NCI-H526 (cell line): Measurements from ENCODE around the gene CBFA2T2.
"Not testable (repeated sequence)": the region's sequence is repeated elsewhere in the genome, so short reads cannot be mapped to it uniquely, and the experiment has no call there.

ENCODE experiments used
- DNase-seq, 2 experiments: peaks; one replicate each; lab custom pipeline; 2025; lab: John Stamatoyannopoulos, UW

Gene CBFA2T2

DNA sequence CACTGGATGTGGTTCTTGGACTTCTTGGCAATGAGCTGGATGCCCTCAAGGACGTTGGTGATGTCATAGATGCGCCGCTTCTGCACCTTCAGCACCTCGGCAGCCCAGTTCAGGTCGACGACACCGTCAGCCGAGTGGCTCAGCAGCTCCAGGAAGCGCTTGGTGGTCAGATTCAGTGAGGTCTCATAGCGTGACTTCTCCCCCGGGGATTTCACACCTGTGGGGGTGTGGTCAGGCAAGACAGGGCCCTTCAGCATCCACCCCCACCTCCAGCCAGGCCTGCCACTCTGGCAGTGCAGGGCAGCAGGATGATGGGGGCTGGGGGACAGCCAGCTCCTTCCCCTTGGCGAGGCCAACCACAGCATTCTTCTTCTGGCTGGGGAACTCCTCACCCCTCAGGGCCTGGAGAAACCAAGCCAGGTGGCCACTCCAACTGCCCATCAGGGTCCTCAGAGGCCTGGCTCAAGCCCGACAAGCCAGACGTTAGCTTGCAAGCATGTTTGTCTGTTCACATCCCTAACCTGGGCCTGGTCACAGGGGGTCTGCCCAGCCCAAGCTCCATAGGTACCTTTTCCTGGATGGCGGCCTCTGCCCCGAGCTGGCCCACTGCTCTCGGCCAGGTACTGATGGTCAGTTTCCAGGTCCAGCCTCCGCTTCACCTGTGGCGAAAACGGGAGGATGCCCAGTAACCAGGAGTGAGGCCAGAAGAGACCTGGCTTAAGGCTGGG, 190.0 kb downstream of the CBFA2T2 start:
- DNase-seq: no peak

DNA sequence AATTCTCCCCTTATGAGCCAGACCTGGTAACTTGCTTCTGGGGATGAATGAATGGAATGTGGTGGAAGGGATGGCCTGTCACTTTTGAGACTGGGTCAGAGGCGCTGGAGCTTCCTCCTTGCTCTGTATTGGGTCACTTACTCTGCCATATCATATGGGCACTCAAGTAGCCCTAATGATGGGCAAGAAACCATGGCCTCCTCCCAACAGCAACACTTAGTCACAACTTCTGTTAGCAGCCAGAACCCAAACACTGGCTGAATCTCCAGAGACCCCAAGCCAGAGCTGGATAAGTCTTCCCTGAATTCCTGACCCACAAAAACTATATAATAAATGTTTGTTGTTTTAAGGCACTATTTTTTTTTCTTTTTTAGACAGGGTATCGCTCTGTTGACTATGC, 190.8 kb downstream of the CBFA2T2 start:
- no peak for DNase-seq

DNA sequence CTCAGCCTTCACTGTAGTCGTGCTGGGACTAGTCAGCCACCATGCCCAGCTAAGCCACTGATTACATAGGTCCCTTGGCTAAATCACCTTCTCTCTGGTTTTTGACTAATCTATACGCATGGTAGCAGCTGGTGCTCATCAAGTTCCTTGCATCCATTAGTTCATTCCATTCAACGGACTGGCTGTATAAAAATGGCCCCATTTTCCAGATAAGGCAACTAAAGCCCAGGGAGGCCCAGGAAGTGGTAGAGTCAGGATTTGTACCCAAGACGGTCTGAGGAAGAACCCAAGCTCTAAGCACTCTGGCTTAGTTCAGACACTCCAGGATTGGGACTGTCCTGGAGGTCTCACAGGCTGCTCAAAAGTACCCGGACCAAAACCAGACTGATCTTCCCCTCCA, 191.4 kb downstream of the CBFA2T2 start:
- no peak for DNase-seq

DNA sequence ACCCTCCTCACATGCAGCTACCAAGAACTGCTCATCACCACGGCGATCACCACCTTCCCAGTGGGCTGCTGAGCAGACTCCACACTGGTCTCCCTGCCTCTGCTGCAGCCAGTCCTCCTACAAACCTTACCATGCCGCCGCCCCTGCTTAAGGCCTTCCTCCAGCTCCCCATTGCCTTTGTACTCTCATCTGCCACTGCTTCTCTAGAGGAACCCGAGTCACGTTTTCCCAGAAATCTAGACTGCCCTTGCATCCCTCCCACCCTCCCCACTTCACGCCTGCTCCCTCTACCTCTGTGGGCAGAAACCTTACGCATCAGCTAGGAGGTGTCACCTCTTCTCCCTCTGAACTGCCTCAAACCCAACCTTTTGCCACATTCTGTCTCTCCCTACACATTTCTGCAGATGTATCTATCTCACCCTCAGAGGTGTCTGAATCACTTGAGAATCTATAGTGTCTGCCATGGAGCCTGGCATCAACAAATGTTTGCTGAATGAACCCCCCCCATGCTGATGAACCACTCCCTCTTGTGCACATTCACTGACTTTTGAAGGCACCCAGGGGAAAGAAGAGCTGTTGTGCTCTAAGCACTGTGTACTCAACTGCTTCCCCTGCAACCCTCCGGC, 191.9 kb downstream of the CBFA2T2 start:
- no peak for DNase-seq

DNA sequence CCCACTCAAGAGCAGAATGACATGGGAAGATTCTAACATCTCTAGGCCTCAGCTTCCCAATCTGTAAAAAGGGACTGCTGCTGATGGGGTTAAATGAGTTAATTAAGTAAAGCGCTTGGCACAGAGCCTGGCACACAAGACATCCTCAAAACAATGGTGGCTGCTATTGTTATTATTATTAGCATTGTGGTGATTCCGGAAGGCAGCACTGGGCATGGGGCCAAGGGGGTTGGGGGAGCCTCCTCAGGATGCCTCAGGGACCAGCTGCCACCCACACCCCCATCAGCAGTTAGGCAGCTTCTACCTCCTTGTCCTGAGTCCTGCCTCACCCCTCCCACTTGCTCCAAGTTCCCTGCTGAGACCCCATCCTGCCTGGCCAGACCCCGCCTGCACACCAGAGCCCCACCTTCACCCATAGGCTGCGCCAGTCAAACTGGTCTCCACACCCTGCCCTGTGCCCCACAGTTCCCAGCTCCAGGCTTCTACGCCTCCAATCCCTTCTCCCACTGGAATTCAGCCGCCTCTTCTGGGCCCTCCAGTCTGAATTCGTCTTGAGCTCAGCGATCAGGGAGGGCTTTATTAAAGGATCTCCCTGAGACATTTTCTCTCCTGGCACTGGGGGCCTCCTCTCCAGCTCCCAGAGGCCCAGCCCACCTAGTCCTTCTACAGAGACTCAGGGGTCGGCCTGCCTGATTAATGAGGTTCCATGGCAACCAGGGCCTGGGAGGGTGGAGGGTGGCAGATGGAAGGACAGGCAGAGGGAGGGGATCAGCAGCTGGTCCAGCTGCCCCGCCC, 194.8 kb downstream of the CBFA2T2 start:
- DNase-seq: peak in 1 of 2 experiments; percentile 65

DNA sequence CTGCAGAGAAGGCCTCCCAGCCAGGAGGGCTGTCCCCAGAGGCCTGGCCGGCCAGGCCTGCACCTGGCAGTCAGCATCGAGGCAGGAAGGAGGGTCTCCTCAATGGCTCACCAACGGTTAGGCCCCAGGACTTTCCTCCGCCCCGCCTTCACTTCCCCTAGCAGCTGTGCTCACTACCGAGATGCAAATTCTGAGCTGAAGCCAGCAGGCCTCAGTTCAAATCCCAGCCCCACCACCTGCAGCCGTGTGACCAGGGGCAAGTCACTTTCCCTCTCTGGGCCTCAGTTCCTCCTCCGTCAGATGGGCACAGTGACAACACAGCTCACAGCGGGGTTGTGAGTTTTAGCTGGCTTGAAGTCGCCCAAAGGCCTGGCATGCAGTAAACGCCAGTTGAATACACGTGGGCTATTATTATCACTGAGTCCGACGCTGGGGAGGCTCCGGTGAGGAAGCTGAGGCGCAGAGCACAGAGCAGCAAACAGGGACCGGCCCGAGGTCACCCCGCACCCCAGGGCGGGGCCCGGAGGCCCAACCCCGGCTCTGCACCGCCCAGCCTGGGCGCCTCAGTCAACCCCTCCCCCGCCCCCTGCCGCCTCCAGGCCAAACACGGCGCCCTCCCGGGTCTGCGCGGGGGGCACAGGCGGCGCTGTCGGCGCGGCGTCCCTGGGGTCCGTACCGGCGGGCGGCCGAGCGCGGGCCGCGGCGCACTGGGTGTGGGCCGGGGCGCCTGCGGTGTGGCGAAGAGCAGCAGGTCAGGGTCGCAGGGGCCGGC, 195.6 kb downstream of the CBFA2T2 start:
- DNase-seq: peak; percentile 80 to 94

DNA sequence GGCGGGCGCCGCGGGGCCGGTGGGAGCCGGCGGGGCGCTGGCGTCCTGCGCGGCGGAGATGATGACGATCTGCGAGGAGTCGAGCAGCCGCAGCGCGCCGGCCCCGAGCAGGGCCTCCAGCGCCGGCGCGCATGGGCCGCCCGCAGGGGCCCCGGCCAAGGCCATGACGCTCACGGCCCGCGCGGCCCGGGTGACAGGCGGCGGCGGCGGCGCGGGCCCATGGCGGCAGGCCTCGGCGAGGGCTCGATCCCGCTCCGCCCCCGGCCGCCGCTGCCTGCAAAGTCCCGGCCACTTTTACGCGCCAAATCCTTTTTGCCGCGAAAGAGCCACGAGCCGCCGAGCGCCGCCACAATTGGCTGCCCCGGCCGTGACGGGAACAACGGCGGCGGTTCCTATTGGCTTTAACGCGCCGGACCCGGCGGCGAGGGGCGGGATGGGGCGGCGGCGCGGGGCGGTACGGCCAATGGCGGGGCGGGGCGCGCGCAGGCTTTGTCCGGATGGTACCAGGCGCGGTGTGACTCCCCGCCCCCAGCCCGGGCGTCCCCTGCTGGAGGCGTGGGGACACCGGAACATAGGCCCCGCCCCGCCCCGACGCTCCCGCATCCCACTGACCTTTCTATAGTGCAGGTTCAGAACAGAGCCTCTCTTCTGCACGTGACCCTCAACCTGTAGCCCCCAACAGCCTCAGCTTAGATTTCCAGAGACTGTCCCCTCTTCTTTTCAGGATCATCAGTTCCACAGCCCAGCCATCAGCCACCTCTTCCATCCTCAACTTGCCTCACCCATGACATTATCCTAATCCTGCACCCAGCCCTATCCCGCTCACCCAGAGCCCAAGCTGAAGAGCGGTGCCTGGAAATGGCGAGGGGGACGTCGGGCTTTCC, 196.4 kb downstream of the CBFA2T2 start, which contains the start of gene E2F1:
TSS of gene E2F1 (minus strand) at position 286 of the 884 bp plus-strand sequence. CDS start at position 165, 121 bp downstream.
- DNase-seq: peak; percentile 88 to 99

DNA sequence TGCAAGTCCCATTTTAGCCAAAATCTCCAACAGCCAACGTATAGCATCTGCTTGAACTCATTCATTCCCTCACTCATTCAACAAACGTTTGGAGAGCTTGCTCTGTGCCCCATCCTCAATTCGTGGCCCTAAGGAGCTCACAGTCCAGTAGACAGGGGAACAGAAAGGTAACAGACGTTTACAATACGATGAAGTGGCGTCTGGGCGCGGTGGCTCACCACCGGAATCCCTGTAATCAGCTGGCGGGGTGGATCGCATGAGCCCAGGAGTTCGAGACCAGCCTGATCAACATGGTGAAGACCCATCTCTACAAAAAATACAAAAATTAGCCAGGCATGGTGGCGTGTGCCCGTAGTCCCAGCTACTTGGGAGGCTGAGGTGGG, 197.1 kb downstream of the CBFA2T2 start:
- DNase-seq: no peak

DNA sequence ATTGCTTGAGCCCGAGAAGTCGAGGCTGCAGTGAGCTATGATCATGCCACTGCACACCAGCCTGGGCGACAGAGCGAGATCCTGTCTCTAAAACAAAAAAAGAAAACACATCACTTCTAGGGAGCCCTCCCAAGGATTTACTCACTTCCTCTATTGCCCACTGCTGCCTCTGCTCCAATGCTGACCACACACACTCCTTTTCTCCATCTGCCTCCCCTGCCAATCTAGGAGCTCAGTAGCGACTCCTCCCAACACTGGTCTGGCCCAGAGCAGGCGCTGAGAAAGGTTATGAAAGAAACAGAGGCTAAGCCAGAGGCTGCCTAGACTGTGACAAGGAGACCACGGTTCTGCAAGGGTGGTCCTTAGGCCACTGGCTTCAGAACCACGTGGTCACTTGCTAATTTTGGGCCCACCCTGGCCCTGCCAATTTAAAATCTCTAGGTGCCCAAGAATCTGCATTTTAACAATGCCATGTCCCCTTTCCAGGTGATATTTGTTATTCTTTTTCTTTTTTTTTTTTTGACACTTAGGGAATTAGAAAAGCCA, 197.5 kb downstream of the CBFA2T2 start:
- no peak for DNase-seq

DNA sequence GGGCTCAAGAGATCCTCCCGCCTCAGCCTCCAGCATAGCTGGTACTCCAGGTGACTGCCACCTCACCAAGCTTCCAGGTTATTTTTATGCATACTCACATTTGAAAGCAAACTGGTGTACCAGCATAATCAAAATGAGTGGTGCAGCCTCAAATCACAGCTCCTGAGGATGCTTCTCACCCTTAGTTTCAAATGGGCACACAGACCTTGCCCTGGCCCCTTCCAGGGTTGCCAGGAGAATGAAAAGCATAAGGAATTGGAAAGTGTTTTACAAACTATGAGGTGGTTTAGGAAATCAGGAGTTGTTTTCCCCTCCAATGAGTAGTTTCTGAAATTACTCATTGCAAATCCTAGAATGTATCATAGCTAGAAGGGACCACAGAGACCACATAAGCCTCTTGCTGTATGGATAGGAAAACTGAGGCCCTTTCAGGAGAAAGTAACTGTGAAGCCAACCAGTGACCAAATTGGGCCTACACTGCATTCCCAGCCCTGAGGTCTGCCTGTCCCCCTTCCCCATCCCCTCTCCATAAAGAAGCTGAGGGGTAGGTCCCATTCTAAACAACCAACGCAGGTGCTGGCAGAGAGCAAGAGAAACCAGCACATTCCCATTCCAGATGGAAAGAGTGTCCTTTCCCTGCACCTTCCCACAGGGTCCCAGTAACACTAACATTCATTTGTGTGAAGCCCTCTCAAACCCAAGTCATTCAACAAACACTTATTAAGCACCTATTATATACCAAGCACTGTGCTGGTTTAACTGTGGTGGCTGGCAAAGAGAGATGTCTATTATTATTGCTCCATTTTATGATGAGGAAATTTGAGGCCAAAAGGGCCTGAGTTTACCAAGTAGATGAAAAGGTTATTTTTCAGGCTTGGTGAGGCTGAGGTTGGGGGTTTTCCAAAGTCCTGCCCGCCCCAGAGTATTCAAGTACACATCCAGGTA, 198.4 kb downstream of the CBFA2T2 start:
- no peak for DNase-seq

DNA sequence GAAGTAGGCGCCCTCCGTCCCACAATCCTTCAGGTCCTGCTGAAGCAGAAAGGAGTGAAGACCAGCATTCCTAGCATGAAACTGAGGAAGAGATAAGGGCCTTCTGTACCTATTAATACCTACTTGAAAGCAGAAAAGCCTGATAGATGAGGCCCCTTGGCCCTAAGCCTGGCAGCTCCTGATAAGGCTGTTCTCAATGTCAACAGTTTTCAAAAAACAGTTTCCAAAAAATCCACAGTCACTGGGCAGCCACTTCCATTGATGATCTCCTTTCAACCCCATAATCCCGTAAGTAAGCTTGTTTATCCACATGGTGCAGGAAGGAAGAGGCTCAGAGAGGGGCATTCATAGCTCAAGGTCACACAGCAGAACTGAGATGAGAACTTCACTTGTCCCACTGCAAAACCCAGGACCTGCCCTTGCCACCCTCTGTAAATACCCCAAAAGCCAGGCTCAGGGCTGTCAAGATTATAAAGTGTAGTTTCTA, 199.1 kb downstream of the CBFA2T2 start:
- DNase-seq: no peak

DNA sequence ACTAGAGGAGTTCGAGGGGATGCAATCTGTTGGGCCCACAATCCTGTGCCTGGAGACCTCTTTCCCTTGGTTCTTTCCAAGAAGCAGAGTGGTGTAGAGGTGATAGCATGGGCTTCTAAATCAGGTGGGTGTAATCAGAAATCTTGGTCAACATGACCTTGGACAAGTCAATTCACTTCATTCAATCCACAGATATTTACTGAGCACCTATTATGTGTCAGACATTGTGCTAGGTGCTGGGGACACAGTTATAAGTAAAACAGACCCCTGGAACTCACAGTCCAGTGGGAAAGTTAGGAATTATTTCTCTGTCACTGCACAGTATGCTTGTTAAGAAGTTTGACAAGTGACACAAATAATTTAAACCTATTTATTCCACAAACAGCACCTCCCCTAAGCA, 199.6 kb downstream of the CBFA2T2 start:
- DNase-seq: no peak

DNA sequence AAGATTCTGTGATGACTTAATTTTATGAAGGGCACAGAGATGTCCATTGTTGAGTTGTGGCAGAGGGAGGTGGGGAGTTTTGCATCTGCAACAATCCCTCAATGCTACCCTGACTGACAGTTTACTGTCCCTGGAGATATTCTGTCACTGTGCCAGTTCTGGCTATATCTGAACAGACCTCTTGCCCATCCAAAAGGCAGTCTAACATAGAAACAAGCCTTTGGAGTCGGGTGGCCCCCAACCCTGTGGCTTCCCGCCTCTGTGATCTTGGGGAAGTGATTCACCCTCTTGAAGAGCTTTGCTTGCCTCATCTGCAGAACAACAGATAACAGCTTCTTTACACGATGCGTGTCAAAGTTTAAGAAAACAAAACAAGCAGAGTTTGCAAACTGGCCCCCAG, 200.1 kb downstream of the CBFA2T2 start:
- DNase-seq: no peak

DNA sequence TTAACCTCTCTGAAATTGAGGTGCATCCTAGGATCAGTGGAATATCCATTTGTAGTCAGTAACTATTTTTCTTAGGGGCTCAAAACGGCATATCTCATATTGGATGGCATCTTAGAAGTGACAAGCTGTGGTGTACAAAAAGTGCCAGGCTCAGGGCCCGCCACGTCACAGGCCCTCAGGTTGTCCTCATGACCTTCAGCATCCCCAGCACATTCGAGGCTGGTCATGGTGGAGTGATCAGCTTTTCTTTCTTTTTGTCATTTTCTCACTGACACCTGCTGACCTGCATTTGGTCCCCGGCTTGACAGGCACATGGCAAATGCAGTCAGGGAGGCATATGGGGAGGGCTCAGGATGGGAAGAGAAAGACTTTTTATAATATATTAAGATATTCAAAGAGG, 203.4 kb downstream of the CBFA2T2 start:
- DNase-seq: no peak

DNA sequence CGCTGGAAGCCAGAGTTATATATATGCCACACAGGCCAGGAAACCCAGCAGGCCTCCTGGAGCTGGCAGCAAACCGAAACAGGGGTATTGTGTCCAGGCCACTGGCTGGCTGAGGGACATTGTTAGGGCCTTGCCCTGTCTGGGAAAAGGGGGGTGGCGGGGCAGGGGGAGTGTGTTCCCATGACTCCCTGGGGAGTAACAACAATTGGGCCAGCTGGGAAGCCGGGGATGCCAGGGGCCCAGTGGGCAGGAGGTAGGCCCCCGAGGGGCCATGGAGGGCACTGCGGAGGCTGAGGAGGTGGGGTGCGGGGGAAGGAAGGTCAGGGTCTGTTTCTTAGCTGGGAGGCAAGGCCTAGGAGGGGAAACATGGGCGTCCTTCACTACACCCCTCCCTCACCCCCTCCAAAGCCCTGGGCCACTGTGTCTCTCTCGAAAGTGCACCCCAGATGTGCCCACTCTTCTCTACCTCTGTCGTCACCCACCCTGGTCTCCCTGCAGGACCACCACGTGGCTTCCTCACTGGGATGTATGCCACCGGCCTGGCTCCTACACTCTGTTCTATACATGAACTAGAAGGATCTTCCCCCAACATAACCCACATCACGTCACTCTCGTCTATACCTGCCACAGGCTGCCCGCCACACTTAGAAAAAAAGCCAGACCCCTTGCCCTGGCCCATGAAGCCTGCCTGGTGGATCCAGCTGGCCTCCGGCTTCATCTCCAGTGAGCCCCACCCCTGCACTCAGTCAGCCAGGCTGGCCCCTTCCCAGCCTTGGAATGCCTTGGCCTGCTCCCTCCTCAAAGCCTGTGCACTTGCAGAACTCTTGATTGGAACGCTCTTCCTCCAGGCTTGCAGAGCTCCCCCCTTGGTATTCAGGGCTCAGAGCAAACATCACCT, 204.1 kb downstream of the CBFA2T2 start:
- no peak for DNase-seq

DNA sequence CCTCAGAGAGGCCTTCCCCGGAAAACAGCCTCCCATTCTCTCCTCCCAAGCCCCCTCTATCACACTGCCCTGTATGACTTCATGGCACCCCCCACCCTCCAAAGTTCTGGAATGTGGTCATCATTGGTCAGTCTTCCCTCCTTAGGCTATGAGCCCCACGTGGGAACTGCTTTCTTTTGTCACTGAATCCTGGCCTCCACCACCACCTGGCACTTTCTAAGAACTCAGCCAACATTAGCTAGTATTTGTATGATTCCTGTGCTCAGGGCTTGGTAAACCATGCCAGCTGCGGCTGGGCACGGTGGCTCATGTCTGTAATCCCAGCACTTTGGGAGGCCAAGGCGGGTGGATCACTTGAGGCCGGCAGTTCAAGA, 204.7 kb downstream of the CBFA2T2 start:
- DNase-seq: no peak

DNA sequence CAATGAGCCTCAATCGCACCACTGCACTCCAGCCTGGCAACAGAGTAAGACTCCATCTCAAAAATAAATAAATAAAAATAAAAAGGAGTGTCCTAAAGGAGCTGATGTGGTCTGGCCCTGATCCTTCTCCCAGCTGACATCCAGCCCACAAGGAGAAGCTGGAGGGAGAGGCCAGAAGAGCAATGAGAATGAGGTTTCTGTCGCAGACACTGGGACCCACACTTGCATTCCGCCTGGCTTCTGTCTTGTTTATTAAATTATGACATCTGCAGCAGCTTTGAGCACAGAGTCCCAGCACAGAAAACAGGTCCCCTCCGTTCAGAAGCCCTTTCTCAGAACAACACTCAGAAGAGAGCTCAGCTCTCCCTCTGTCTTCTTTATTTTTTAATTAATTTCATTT, 206.6 kb downstream of the CBFA2T2 start:
- DNase-seq: no peak

DNA sequence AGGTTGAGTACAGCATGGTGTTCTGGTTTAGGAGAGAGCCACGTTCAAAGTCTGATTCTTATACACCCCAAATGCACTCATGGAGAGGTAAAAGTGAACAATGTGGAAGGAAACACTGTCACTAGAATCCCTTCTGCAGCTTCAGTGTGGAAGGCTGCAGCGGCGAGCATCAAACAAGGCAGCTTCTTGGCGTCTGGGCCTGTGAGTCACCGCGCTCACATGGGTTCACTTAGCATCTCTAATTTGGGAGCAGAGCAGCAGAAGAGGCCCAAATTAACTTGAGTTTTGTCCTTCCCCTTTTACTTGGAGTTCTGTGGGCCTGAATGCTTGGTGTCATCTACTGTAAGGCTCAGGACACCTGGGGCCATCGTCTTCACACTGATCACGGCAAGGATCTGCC, 207.2 kb downstream of the CBFA2T2 start:
- no peak for DNase-seq

DNA sequence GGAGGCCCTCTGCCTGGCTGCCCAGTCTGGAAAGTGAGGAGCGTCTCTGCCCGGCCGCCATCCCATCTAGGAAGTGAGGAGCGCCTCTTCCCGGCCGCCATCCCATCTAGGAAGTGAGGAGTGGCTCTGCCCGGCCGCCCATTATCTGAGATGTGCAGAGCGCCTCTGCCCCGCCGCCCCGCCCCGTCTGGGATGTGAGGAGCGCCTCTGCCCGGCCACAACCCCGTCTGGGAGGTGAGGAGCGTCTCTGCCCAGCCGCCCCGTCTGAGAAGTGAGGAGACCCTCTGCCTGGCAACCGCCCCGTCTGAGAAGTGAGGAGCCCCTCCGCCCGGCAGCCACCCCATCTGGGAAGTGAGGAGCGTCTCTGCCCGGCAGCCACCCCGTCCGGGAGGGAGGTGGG, 209.1 kb downstream of the CBFA2T2 start:
- DNase-seq: not testable (repeated sequence)
